Spinal cord (tissue), 10 donors: ENCODE data around the gene OSBPL10. TPM values are rescaled to one million over a fixed set of nuclear protein-coding genes. Genes with fewer than 3 reads are reported as not detected.
"Not testable (repeated sequence)": the region's sequence is repeated elsewhere in the genome, so short reads cannot be mapped to it uniquely, and the experiment has no call there.

Experiments
- DNase-seq, 6 donors: peaks; one replicate each; pipeline versions ENCODE4 v3.0.0 to v3.0.0-alpha.2; 2013 to 2015; ENCODE audit warnings: low spot score in 6 of 6, low read depth in 4 of 6
- H3K27ac ChIP-seq: one replicate; pipeline ENCODE4 v1.5.1; 2013; ENCODE audit warnings: low read depth, low read length, control low read depth
- H3K27me3 ChIP-seq: one replicate; pipeline ENCODE4 v1.6.1; 2013; ENCODE audit warnings: low read length; ENCODE audit not compliant: control insufficient read depth, insufficient read depth
- H3K36me3 ChIP-seq: one replicate; pipeline ENCODE4 v1.6.1; 2013; ENCODE audit warnings: low read length; ENCODE audit not compliant: control insufficient read depth, insufficient read depth
- H3K4me1 ChIP-seq: one replicate; pipeline ENCODE4 v1.6.1; 2013; ENCODE audit warnings: low read length; ENCODE audit not compliant: control insufficient read depth, insufficient read depth
- H3K4me3 ChIP-seq: one replicate; pipeline ENCODE4 v1.5.1; 2013; ENCODE audit warnings: low read depth, low read length, control low read depth
- H3K9me3 ChIP-seq: one replicate; pipeline ENCODE4 v1.6.1; 2013; ENCODE audit warnings: low read length; ENCODE audit not compliant: control insufficient read depth, insufficient read depth
- WGBS: methylation state at CpG from one replicate; pipeline ENCODE4 v1.1.5; 2013; ENCODE audit warnings: missing lambda C conversion rate; ENCODE audit not compliant: insufficient coverage; 5-methylcytosine and 5-hydroxymethylcytosine counted together
- polyA plus RNA-seq, 2 donors: library from polyadenylated mRNA; unstranded; fragments of 120-200 nt; gene quantifications; one replicate each; pipeline ENCODE4 v1.2.1, GENCODE V29; 2013; ENCODE audit not compliant: insufficient read length in 2 of 2
- total RNA-seq, 2 donors: library from RNA; depleted of rRNA in 1 of 2; stranded (reverse); fragments of 120-200 nt in 1 of 2; fragments of >200 nt in 1 of 2; gene quantifications; one replicate each; pipeline versions ENCODE4 v1.2.3 to v1.2.4, GENCODE V29; 2013 to 2014
- donor health status: healthy.

OSBPL10 gene
- total and polyA plus RNA-seq, 4 donors = 6.2 to 10.5 (median 7.1) TPM

DNA sequence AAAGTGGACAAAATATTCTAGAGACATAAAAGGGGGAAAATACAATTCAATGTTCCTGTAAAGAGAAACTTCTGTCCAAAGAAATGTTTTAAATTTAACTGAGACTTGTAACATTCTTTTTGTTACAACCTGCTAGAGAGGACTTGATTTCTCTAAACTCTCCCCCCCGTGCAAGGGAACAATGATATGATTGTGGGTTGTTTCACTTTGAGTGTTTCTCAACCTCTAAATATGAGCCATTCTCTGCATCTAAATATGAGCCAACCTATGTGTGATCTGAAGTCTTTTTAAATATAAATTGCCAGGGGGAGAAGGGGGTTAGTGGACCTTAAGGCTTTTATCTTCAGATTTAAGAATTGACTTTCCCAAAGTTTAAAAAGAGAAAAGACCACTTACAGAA lies 15.1 kb upstream of the OSBPL10 start:
- DNase-seq = no peak
- no CpG with 5 or more reads among the region's 1 CpG for WGBS
- H3K4me1 ChIP-seq = no peaks in the 10 kb centered on the region
- H3K9me3 ChIP-seq = no peaks in the 10 kb centered on the region
- H3K27me3 ChIP-seq = no peaks in the 10 kb centered on the region
- H3K36me3 ChIP-seq = no peaks in the 10 kb centered on the region
- no peak overlapping the region for H3K27ac ChIP-seq
- H3K4me3 ChIP-seq = no peak overlapping the region

DNA sequence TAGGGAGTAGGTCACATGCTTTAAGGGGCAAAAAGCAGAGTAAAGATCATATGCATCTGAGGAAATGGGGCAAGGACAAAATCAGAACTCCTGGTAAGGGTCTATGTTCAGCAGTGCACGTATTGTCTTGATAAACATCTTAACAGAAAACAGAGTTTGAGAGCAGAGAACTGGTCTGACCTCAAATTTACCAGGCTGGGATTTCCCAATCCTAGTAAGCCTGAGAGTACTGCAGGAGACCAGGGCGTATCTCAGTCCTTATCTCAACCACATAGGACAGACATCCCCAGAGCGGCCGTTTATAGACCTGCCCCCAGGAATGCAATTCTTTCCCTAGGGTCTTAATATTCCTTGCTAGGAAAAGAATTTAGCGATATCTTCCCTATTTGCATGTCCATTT lies 14.0 kb upstream of the OSBPL10 start:
- not testable (repeated sequence) for DNase-seq, H3K27me3 ChIP-seq, H3K4me3 ChIP-seq, H3K27ac ChIP-seq, H3K36me3 ChIP-seq, H3K4me1 ChIP-seq, H3K9me3 ChIP-seq
- no CpG with 5 or more reads among the region's 5 CpGs for WGBS

DNA sequence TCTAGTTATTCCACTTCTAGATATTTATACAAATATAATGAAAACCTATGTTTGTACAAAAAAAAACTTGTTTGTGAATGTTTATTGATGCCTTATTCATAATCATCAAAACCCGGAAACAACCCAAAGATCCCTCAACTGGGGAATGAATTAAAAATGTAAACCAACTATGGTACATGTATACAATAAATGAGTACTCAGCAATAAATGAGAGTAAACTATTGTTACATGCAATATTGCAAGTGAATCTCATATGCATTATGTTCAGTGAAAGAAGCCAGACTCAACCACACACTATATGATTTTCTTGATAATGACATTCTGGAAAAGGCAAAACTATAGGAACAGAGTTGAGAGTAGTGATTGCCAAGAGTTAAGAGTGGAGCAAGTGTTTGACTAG lies 12.8 kb upstream of the OSBPL10 start:
- H3K4me3 ChIP-seq = no peak overlapping the region
- peaks cover 7% of the 10 kb centered on the region for H3K9me3 ChIP-seq
- H3K36me3 ChIP-seq = no peaks in the 10 kb centered on the region
- no peak for DNase-seq
- H3K27me3 ChIP-seq = no peaks in the 10 kb centered on the region
- no peaks in the 10 kb centered on the region for H3K4me1 ChIP-seq
- WGBS = no CpG with 5 or more reads among the region's 1 CpG
- H3K27ac ChIP-seq = no peak overlapping the region

DNA sequence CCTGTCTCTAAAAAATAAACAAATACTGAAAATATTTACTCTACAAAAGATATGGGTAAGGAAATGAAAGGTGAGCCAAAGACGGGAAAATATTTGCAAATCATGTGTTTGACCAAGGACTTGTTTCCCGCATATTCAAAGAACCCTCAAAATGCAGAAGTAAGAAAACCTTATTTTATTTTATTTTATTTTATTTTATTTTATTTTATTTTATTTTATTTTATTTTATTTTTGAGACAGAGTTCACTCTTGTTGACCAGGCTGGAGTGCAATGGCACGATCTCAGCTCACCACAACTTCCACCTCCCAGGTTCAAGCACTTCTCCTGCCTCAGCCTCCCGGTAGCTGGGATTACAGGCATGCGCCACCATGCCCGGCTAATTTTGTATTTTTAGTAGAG lies 11.9 kb upstream of the OSBPL10 start:
- H3K27ac ChIP-seq, H3K9me3 ChIP-seq, H3K36me3 ChIP-seq, H3K4me1 ChIP-seq, DNase-seq, H3K27me3 ChIP-seq, H3K4me3 ChIP-seq: not testable (repeated sequence)
- no CpG with 5 or more reads among the region's 6 CpGs for WGBS

DNA sequence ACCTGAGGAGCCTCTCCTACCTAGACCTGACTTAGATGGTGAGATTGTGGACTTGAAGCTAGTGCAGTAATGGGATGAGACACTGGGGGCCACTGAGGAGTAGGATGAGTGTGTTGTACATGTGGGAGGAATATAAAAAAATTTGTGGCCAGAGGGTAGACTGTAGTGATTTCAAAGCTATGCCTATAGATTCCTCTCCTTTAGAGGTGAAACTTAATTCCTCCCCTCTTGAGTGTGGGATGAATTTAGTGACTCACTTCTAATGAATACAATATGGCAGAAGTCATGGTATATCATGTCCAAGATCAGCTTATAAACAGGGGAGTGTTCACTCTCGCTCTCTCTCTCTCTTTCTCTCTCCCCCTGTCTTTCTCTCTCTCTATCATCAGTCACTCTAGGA lies 7.2 kb upstream of the OSBPL10 start:
- Histone ChIP-seq H3K36me3 (no peaks in the 10 kb centered on the region), H3K27ac (no peak overlapping the region), H3K4me1 (no peaks in the 10 kb centered on the region), H3K4me3 (no peak overlapping the region), H3K27me3 (no peaks in the 10 kb centered on the region), H3K9me3 (peaks cover 7% of the 10 kb centered on the region)
- WGBS = no CpG with 5 or more reads among the region's 1 CpG
- DNase-seq = no peak

DNA sequence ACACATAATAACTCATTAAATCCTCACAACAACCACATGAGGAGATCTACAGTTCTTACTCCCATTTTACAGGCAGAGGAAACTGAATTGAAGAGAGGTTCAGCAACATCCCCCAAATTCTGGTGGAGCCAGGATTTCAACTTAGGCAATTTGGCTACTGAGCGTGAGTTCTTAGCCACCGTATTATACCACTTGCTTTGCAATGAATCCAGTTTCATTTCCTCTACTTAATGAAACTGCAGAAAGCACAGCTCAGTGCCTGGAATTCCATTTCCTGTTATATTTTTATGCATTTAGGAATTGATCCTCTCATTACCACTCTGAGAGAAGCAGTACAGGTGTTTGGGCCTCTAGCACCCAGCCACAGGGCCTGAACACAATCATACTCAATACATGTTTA lies 4.8 kb upstream of the OSBPL10 start:
- WGBS = no CpG with 5 or more reads among the region's 2 CpGs
- no peaks in the 10 kb centered on the region for H3K27me3 ChIP-seq
- no peaks in the 10 kb centered on the region for H3K36me3 ChIP-seq
- DNase-seq = no peak
- H3K27ac ChIP-seq = no peak overlapping the region
- peaks cover 4% of the 10 kb centered on the region for H3K9me3 ChIP-seq
- peaks cover 7% of the 10 kb centered on the region for H3K4me1 ChIP-seq
- no peak overlapping the region for H3K4me3 ChIP-seq

DNA sequence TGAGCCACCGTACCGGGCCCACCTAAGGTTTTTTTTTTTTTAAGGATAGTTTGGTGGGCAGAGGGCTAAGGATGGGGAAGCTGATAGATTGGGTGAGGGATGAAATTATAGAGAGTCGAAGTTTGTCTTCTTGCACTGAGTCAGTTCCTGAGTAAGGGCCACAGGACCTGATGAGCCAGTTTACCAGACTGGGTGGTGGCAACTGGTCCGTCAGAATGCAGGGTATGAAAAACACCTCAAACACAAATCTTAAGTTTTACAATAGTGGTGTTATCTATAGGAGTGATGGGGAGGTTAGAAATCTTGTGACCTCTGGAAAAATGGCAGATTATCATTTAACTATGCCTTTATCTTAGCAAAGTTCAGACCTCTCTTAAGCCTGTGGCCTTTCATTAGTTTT lies 3.3 kb upstream of the OSBPL10 start:
- H3K9me3 ChIP-seq = peaks cover 2% of the 10 kb centered on the region
- no peak for DNase-seq
- no peak overlapping the region for H3K4me3 ChIP-seq
- no peak overlapping the region for H3K27ac ChIP-seq
- no peaks in the 10 kb centered on the region for H3K36me3 ChIP-seq
- WGBS = 94% methylated on average over 2 of the region's 4 CpGs
- H3K27me3 ChIP-seq = peaks cover 7% of the 10 kb centered on the region
- peaks cover 19% of the 10 kb centered on the region for H3K4me1 ChIP-seq

DNA sequence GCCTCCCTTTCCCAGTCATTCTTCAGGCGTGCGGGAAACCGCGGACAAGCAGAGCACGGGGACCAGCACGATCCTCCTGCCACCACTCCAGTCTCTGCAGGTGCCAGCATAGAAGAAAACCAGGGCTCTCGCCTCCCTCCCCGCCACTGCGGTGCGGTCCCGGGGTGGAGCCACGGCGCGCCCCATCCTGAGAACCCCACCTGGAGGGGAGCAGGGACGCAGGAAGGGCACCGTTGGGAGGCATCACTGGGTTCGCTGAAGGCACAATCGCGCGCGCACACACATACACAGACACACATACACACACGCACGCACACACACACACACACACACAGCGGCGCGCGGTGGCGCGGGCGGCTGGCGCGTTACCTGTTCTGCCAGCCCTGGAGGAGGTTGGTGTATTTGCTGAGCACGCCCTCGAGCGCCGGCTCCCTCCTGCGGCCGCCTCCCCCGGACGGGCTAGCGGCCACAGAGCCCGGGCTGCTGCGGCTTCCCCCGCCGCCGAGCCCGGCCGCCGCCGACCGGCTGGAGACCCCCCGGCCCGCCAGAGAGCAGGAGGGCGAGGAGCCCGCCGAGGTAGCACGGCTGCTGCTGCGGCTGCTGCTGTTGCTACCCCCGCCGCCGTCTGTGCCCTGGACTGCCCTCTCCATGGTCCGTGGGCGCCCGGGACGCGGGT lies 394 bp downstream of the OSBPL10 start:
- under 1% methylated on average over 57 of the region's 66 CpGs for WGBS
- peak overlapping the region; percentile 52 for H3K27ac ChIP-seq
- peak in 4 of 6 donors; percentile 15 to 88 (median 48) for DNase-seq
- H3K27me3 ChIP-seq = peaks cover 20% of the 10 kb centered on the region
- H3K9me3 ChIP-seq = no peaks in the 10 kb centered on the region
- peak overlapping the region; percentile 71 for H3K4me3 ChIP-seq
- H3K36me3 ChIP-seq = no peaks in the 10 kb centered on the region
- peaks cover 19% of the 10 kb centered on the region for H3K4me1 ChIP-seq

DNA sequence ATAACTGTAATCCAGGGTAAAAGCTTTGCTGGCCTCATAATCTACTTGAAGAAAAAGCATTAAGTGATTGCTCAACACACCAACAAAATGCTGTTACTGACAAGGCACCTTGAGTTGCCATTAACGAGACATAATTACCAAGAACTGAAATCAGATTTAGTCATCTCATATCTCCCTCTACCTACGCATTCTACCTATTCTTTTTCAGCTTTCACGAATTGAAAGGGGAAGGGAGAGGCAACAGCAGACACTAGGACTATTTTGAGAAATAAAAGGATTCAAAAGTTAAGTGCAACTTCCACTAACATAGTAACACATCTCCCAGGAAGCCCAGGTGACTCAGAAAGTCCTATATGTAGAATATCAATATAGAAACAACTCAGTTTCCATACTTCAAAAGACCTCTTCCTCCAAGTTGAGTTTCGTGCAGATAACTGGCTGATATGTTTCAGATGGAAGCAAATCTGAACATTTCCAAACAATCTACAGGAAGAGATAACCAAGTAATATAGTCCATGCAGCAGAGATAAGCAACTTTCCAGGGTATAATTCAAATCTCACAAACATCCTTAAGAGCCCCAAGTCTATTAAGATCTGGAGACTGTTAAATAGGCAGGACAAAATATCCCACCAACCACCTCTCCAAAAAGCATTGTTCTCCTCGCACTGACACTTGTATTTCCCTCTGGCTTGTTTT lies 1.9 kb downstream of the OSBPL10 start:
- Histone ChIP-seq H3K27ac (no peak overlapping the region), H3K4me1 (peaks cover 19% of the 10 kb centered on the region), H3K9me3 (no peaks in the 10 kb centered on the region), H3K36me3 (no peaks in the 10 kb centered on the region), H3K4me3 (no peak overlapping the region), H3K27me3 (peaks cover 20% of the 10 kb centered on the region)
- no peak for DNase-seq
- WGBS = no CpG with 5 or more reads among the region's 5 CpGs

DNA sequence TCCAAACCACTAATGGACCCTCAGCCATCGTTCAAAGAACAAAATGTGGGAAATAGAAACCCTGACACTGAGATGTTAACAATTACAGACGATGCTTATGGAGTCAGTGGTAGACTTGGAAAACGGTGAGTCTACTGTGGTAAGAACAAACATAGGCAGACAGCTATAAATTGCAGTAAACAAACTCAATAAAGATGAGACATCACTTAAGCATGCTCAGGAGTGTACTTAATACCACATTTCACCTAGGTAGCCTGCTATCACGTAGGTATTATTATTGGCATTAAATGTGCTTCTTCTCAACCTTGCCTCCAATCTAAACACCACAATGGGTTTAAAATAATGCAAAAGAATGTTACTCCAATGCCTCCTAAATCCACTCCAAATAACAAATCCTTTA lies 2.5 kb downstream of the OSBPL10 start:
- no CpG with 5 or more reads among the region's 4 CpGs for WGBS

More for the DNA sequence above, 2.5 kb downstream of the OSBPL10 start:
- Histone ChIP-seq H3K4me3 (no peak overlapping the region), H3K4me1 (peaks cover 19% of the 10 kb centered on the region), H3K9me3 (no peaks in the 10 kb centered on the region), H3K27me3 (peaks cover 20% of the 10 kb centered on the region), H3K27ac (no peak overlapping the region), H3K36me3 (no peaks in the 10 kb centered on the region)
- no peak for DNase-seq
